ENCODE measurements around the gene CCNYL1.
"Not testable (repeated sequence)": the region's sequence is repeated elsewhere in the genome, so short reads cannot be mapped to it uniquely, and the experiment has no call there.

Gene CCNYL1

DNA sequence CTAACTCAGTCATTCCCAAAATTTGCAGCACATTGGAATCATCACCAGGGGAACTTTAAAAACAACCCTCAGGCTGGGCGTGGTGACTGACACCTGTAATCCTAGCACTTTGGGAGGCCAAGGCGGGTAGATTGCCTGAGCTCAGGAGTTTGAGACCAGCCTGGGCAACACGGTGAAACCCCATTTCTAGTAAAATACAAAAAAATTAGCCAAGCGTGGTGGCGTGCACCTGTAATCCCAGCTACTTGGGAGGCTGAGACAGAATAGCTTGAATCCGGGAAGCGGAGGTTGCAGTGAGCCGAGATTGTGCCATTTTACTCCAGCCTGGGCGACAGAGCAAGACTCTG lies 24.0 kb downstream of the CCNYL1 start:
- DNase-seq: not testable (repeated sequence)

- DNase-seq: no peak
Observed at GRCh38 chr2:207743514-207743913, 32.1 kb downstream of the CCNYL1 start.

- no peak for DNase-seq
Observed at GRCh38 chr2:207744050-207744449, 32.6 kb downstream of the CCNYL1 start.

- DNase-seq: no peak
Observed at GRCh38 chr2:207744451-207744850, 33.0 kb downstream of the CCNYL1 start.

GRCh38 chr2:207746131-207746530 lies 34.7 kb downstream of the CCNYL1 start:
- DNase-seq: no peak

- DNase-seq: no peak
Observed at GRCh38 chr2:207747653-207748560, 36.5 kb downstream of the CCNYL1 start.

GRCh38 chr2:207748993-207749392 lies 37.6 kb downstream of the CCNYL1 start:
- no peak for DNase-seq

- no peak for DNase-seq
Observed at GRCh38 chr2:207749873-207750272, 38.4 kb downstream of the CCNYL1 start.

DNA sequence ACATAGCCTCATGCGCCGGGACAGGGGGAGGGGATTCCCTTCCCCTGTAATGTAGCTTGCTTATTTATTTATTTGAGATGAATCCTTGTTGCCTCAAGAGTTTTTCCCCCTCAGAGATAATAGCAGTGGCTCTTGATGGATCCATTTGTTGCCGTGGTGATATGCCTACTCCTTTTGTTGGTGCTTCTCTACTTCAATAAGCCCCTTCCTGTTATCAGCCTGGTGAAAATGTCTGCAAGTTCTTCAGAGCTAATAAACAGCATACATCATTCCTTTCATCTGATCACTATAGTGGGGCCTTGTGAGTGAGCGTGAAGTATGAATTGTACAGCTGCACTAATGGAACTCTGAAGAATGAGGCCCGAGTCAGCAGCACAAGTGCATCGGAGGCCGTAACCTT lies 38.9 kb downstream of the CCNYL1 start:
- peak; percentile 23 for DNase-seq

DNA sequence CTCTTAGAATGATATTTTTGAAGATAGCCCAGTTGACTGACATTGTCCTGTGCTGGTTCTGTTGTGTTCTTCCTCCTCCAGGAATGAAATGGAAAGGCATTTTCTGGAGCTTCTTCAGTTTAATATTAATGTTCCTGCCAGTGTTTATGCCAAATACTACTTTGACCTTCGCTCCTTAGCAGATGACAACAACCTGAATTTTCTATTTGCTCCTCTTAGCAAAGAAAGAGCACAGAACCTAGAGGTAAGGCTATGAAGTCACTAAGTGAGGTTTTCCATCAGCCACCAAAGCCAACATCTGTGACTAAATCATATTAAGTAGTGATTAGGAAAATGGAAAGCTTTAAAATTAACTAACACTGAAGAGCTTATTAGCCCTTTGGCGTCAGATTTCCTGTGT lies 39.4 kb downstream of the CCNYL1 start:
- DNase-seq: no peak

DNA sequence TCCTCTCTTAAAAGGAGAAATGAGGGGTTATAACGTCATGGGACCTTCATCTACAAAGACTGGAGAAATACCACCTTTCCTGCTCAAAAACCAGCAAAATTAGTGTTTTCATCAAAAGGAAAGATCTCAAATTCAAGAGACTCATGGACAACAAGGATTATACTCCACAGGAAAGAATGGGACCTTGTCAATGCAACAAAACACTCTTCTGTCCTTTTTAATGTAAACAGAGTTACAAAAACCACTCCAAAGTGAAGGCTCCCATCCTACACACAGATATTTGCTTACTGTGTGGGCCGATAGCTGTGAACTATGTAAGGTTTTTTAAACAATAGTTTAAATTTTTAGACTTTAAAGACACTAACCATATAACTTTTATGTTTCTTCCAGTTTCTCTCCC lies 42.2 kb downstream of the CCNYL1 start:
- DNase-seq: not testable (repeated sequence)

GRCh38 chr2:207754498-207755383 lies 43.3 kb downstream of the CCNYL1 start:
- no peak for DNase-seq

DNA sequence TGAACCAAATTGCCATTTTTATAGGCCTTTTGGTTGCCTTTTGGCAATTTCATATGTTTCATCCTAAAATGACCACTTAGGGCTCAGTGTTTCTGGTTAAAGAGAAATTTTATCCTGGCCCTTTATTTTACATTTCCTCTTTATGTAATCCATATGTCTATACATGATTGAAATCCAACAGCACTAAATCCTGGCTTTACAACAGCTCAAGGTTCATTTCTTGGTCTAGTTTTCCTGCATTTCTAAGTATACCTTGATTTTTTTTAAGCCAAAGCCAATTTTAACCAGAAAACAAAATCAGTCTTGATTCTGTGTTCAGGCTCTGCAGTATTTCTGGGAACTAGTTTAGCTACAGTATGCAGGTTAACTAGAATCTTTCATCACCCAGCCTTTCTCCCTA lies 46.6 kb downstream of the CCNYL1 start:
- DNase-seq: no peak

GRCh38 chr2:207759890-207760289 lies 48.5 kb downstream of the CCNYL1 start:
- DNase-seq: no peak

GRCh38 chr2:207760453-207760852 lies 49.0 kb downstream of the CCNYL1 start:
- no peak for DNase-seq

GRCh38 chr2:207761426-207761825 lies 50.0 kb downstream of the CCNYL1 start:
- not testable (repeated sequence) for DNase-seq

- DNase-seq: no peak
Observed at GRCh38 chr2:207762146-207762545, 50.7 kb downstream of the CCNYL1 start.

DNA sequence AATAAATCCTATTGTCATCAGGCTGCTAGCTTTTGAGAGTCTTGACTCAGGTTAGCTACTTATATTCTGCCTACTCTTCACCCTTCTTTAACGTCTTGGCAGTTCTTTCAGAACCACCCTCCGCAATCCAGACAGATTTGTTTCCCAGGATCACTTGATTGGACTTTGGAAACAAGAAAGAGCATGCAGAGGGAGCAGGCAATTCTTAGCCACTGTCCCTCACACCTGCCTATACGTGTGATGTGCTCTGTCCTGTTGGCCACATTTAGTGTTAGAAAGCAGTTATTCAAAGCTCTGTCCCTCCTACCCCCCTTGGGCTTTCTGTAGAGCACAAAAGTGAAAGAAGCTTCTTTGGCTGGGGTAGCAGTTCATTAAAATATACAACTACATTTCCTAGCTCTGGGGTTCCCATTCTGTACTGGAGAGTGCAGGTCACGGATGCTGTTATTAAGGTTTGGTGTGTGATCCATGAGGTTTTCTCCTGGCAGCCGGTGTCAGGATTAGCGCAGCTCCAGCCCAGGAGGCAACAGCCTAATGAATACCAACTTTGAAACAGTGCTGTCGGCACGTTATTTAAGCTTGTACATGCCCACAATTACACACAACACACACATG lies 52.0 kb downstream of the CCNYL1 start:
- DNase-seq: no peak

DNA sequence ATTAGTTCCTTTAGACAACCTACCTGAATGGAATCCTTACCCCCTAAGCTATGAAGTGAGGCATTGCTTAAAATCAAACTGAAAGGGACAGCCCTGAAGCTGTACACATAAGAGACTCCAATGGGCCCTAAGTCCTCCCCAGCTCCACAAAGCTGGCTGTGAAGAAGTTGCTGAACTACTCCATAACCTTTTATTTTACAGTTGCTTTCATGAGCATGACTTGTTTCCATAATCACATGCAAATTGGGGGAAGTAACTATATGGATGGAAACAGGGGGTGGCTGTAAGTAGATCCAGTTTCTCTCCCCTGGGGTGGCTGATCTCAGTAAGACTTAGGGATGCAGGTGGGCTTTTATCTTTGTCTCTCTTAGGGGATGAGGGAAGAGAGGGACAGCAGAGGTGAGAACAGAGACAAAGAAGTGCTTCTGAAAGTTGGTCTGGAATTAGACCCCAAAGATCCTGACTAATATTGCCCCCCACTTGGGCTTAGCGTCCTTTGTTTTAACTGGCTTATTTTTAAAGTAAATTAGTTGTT lies 52.7 kb downstream of the CCNYL1 start:
- DNase-seq: no peak

DNA sequence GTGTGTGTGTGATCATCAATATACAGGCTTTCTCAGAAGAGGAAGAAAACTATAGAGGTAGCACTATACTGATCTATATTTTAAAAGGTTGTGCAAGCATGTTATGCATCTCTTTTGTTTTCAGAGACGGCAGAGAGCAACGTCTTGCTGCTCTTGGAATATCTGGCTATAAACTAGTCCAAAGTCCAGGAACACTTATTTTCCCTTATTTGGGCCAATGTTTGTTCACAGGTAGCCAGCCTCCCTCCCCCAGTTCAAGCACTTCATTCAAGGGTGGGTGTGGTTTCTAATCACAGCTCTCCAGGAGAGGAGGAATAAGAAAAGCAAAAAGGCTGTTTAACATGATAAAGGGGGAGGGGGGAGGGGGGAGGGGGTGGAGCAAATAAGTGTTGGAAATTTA lies 54.1 kb downstream of the CCNYL1 start:
- DNase-seq: no peak

GRCh38 chr2:207766041-207766551 lies 54.7 kb downstream of the CCNYL1 start:
- no peak for DNase-seq

- no peak for DNase-seq
Observed at GRCh38 chr2:207766697-207767460, 55.4 kb downstream of the CCNYL1 start.
